NCI-H446 treated with DMSO at 0.1 percent for 48 hours (cell line): ENCODE measurements around the gene SCD.

Experiments used
- DNase-seq: peaks from one replicate; lab custom pipeline; 2025; lab: John Stamatoyannopoulos, UW

The SCD gene

DNA sequence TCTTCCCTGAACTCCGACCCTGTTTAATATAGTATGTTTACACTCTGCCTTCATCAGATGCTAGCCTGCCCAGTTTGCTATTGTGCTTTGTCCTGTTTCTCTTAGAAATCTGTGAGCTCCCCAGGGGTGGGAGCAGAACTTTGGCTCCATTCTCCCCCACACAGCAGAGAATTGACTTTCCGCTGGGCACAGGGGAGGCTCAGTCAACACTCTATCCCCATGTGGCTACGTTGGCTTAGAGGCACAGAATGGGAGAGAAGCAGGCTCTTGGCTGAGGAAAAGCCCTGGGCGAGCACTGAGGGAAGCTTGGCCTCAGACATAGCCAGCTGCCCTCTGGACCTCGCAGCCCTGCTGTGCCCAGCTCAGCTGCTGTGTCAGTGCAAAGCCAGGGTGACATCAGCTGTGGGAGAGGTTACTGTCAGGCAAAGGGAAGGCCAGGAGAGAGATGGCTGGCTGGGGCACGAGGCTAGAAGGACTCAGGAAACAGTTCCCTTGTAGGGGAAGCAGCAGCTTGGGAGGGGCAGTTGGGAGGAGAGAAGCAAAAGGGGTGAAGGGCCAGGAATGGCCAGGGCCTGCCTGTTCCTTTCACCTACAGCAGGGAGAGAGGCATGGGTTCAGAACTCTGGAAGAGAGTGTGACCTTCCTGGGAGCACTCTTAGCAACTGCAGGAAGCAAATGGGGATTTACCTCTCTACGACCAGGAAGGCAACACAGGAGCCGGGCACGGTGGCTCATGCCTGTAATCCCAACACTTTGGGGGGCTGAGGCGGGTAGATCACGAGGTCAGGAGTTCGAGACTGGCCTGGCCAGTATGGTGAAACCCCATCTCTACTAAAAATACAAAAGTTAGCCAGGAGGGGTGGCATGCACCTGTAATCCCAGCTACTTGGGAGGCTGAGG is 5.8 kb upstream of the SCD start:
- DNase-seq = no peak

DNA sequence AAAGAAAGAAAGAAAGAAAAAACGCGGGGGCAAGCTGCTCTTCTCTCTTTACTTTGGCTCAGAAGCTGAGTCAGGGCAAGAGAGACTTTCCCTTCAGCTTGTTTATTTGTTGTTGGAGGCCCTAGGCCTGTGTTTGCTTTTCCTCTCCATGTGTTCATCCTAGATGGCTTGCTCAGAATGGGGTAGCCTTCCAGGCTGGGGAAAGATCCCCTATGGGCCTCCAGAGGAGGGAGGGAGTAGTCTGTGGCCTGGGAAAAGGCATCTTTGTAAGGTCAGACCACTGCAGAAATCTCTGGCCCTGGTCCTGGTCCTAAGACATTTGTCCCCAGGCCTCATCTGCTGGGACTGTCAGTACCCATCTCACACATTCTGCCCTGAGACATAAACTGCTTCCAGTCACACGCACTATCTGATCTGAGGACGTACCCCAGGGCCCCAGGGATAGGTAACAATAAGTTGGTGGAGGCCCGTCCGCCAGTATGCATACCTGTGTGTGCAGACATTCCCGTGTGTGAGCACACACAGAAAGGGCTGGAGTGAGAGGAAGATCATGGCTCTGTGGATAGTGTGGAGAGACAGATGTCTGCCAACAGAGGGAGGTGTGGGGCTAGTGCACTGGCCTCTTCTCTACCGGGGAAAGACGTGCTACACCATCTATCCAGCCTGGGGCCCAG is 4.9 kb upstream of the SCD start:
- peak; percentile 7 for DNase-seq

DNA sequence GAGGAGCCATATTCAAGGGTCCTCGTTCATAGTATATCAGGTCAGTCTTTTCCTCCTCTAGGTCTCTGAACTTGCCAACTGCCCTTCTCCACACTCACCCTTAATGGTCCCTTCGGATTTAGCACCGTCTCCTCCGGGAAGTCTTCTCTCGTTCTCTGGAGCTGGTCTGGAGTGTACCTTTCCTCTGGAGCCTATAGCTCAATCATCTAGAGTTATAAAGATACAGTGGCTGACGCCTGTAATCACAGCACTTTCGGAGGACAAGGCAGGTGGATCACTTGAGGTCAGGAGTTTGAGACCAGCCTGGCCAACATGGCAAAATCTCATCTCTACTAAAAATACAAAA is 4.4 kb upstream of the SCD start:
- DNase-seq = no peak

DNA sequence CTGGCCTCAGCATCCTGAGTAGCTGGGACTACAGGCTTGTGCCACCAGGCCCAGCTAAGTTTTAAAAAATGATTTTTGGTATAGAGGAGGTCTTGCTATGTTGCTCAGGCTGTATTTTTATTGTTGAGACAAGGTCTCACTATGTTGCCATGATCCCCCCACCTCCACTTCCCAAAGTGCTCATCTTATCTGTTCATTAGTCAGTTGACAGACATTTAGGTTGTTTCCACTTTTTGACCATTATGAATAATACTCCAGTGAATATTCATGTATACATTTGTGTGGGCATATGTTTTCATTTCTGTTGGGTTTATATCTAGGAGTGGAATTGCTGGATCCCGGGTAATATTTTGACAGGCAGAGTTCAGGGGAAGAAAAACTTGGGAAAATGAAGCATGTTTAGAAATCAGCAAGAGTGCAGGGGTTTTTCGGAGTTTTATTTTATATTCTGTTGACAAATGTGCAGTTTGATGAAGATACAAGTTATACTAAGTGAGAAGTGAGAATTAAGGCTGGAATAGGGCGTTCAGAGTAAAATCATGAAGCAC is 2.7 kb upstream of the SCD start:
- DNase-seq = no peak

DNA sequence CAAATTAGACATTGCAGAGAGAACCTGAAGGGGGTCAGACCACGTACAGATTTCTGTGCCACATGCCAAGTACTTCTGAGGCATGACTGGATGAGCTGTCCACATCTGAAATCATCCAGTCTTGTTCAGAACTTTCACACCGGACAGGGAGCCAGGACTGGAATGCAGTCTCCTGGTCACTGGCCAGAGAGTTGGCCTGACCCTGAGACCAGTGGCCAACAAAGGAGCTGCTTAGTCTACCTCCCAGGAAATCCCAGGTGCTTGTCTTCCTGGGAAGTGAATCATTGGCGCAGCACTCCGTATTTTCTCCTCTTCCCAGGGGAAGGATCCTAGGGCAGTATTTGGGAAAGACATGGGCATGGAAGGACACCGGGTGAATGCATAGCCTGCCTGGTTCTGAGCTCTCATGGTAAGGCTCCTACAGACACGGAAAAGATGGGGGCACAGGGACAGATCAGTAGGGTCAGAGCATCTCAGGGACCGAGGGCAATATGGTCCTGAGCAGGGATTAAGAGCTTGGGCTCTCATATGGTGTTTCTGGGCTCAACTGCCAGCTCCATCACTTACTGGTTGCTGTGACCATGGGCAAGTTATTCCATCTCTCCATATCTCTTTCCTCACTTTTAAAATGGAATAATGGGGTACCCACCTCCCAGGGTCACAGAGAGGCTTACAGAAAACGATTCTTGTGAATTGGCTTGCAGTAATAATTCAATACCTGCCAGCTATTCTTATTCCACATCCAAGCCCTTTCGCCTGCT is 1.3 kb upstream of the SCD start:
- DNase-seq = no peak

DNA sequence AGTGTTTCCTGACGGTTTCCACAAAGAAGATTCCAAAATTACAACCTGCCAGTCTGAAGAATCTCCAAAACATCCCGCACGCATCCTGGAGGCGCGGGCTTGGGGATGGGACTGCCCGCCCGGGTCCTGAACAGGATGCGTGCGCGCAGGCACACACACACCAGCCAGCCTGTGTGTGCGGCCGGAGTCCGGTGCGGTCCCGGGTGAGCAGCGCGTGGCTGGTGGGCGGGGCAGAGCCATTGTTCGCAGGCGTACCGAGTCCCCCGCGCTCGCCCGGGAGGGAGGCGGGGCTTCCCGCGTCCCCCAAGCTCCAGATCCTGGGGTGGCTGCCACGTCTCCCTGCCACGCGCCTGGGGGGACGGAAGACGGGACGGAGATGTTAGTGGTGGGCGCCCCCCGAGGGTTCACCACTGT is 675 bp upstream of the SCD start:
- DNase-seq = peak; percentile 48

DNA sequence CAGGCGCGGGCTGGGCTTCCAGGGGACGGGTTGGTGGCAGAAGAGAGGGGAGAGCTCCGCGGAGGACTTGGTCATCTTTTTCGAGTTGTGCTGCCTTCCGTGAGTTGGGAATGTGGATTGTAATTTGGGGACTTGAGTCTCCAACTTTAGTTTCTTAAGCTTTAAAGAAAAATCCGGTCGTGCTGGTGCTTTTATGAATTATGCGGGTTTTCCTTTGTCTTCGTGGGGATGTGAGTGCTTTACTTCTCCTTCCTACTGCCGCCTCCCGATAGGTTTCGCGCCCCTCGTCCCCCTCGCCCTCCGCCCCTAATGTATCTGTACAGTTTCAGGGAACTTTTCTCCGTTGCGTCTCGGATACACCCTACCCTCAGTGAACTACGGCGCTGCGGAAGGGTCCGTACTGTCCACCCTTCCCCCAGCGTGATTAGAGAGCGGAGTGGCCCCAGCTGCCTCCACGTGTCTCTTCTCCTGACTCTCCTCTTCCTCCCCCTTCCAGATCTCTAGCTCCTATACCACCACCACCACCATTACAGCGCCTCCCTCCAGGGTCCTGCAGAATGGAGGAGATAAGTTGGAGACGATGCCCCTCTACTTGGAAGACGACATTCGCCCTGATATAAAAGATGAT is 649 bp downstream of the SCD start:
- DNase-seq = no peak

DNA sequence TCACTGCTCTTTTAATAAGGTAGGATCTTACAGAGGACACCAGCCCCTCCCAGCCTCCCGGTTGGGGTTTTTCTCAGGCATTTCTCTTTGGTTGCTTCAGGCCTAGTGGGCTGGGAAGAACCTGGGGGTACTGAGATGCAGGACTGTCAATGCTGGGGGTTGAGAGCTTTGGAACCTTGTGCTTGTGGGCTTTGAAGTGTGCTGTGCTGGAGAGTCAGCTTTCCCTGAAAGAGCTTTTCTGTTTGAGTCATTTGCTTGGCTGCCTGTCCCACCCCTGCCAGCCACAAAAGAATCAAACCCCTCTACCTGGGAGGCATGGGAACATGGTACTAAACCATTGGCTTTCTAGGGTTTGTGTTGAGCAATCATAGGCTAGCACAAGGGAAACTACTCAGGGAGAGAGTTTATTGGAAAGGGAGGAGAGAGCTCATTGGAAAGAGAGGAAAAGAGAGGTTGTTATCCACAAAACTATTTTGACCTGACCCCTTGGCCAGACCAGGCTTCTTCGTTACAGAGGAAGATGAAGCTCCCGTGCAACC is 1.4 kb downstream of the SCD start:
- no peak for DNase-seq

DNA sequence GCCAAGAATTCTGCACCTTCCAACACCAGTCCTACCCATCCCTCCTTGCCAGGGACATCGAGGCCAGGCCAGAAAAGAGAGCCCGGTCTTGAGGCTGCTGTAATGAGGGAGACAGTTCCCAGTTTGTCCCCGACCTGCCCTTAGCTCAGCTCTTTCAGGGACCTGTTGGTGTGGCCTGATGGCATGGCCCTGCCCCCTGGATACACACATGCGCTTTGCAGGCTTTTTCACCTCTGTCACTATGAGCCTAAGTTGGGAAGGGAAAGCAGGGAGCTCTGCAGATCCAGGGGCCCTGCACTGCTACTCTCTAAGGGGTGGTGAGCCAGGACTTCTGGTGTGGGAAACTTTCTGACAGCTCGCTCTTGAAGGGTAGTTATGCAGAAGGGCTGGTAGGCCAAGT is 2.1 kb downstream of the SCD start:
- DNase-seq = no peak

DNA sequence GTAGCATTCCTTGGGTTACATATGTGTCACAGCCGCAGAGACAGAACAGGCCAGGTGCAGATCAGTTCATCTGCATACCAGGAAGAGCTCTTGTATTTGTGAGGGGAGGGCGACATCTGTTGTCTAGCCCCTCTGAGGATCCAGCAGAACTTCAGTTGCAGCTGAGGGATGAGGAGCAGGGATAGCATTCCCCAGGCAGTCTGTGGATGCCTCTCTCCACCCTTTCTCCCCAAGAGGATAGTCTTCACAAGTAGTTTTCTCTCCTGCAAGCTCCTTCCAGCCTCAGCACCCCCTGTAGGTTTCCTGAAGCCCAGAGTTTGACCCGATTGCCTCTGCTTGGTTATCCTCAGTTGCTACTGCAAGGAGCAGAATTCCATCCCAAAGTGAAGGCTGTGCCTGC is 2.6 kb downstream of the SCD start:
- no peak for DNase-seq

DNA sequence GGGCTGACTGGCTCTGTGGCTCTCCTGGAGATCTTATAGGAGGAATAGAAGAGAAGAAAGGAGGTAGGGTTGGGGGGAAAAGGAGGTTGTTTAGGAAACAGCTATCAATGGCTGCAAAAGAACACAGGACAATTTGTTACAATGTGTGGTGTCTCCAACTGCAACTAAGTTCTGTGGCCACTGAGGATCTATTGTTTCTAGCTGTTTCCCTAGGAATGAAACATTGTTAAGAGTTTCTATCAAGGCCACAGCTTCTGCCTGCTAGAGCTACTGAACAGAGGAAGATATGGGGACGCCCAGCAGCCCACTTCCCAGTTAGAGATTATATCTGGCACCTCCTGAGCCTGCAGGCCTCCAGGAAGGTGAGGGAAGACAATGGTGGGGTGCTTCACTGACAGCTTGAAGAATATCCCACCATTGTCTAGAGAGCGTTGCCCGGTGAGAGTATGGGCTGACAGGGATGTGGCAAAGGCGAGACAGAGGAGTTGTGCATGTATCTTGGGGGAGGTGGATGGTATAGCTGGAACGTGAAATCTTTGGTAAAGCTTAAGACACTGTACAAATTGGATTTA is 4.0 kb downstream of the SCD start:
- DNase-seq = no peak

DNA sequence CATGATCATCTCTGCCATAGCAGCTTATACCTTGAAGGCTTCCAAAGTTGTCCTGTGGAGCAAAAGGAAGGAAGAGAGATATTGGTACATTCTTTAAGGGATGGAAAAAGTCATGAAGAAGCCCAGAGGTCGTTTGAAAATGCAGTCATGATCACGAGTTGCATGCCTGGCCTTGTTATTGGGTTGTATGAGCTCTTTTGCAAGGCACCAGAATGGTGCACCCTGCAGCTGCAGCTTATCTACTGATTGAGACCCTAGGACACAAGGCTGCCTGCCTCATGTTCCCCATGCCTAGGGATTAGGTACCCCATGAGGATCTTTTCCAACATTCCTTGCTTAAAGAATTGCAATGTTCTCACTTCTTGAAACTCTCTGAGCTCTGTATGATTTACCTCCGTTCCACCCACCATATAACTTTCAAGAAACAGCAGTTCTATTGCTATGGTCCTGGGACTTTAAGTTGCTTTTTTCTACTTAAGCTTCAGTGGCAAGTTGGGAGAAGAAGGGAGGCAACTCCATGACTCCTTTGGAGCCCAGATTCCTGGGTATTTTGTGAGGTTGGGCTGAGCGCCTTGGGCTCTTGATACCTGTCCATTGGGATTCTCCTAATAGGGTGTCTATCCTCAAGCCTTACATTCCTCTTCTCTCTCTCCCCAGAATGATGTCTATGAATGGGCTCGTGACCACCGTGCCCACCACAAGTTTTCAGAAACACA is 6.9 kb downstream of the SCD start:
- no peak for DNase-seq

DNA sequence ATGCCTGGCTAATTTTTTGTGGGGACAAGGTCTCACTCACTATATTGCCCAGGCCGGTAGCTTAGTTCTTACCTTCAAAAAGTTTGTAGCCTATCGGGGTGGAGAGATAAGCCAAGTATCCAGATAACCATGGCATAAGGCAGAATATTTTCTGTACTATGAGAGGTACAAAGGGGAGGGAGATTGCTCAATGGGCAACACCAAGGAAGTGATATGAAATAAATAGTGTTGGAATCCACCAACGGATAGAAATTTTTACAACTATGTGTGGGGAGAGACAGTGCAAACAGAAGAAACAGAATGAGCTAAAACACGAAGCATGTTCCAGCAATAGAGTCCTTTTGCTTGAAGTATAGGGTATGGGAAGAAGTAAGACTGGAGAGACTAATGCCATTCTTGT is 8.1 kb downstream of the SCD start:
- no peak for DNase-seq

DNA sequence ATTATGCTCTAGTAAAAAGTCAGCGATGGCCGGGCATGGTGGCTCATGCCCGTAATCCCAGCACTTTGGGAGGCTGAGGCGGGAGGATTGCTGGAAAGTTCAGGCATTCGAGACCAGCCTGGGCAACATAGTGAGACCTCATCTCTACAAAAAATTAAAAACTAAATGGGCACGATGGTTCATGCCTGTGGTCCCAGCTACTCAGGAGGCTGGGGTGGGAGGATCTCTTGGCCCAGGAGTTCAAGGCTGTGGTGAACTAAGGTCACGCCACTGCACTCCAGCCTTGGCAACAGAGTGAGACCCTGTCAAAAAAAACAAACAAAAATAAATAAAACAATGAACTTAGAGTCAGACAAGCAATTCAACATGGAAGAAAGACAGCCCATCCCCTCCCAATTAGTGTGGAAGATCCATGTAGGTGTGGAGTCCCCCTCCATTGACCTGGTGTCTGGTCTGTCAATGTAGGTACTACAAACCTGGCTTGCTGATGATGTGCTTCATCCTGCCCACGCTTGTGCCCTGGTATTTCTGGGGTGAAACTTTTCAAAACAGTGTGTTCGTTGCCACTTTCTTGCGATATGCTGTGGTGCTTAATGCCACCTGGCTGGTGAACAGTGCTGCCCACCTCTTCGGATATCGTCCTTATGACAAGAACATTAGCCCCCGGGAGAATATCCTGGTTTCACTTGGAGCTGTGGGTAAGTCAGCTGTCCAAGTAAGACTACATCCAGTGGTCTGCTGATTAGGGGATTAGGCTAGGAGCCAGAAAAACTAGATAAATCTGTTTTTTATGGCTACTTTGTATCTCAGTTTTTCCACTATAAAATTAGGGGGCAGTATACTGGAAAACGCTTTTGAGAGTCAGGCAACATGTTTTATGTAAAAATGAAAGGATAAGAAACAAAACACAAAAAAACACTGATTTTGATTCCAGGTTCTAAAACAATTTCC is 9.3 kb downstream of the SCD start:
- DNase-seq = no peak

DNA sequence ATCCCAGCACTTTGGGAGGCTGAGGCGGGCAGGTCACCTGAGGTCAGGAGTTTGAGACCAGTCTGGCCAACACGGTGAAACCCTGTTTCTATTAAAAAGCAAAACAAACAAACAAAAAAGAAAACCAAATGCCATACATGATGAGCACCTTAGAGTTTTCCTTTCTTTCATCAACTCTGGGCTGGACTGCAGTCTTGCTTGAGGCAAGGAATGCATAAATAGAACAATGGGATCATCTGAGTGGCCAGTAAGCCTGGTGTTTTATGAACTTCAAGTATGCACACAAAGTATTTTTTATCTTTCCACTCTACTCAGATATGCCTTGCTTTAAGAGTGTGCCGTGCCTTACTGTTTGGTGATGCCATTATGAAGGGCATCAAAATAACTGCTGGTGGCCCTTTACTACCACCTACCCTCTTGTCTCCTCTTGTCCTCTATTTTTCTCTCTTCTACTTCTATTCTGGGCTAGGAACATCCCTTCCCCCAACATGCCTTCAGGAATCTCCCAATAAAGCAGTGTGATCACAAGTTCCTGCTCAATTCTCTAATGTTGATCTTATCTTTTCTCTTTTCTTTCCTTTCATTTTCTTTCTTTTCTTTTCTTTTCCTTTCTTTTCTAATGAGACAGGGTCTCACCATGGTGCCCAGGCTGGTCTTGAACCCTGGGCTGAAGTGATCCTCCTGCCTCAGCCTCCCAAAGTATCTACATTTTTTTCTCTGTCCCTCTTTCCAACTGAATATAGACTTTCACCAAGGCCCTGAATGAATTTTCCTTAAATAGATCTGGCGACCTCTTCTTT is 10.2 kb downstream of the SCD start:
- no peak for DNase-seq

DNA sequence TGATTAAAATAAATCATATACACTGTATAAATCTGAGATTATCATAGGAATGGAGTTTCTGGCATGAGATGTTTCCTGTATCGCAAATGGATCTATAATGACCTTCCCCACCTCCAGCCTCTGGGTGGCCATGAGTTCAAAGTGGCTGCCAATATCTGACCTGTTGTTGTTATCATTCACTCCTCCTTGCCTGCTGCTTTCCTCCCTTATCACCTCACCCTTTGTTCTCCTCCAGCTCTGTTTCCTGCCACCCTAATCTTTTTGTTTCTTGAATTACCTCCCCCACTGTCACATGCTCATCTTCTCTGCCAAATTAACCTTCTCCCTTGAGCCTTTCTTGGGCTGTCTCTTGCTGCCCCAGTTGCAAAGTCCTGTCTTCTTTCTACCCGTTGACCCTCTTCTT is 12.0 kb downstream of the SCD start:
- DNase-seq = no peak

DNA sequence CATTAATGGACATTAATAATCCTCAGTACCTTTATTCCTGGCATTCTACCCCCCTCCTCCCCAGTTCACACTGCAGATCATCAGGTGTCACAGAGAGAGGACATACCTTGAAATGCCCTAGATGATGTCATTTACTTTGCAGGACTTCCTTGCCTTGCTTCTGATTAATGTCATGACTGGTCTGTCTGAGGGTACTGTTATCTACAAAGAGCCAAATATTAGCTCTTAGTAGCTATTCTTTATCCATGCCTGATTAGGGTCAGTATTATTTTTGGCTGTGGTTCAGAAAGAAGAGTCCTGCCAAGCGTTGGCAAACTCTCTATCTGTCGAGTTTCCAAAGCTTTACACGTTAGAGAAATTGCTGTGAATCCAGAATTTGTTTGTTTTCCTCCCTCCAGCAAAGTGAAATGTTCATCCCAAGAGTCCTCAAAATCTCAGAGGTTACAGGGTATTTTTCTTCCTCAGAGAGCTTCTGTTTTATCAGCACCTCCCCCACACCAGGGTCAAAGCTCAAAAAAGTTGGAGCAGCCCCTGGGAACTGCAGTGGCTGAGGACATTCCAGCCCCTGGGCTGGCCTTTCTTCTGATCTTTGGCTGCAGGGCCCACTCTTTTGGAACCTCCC is 12.6 kb downstream of the SCD start:
- DNase-seq = peak; percentile 8

DNA sequence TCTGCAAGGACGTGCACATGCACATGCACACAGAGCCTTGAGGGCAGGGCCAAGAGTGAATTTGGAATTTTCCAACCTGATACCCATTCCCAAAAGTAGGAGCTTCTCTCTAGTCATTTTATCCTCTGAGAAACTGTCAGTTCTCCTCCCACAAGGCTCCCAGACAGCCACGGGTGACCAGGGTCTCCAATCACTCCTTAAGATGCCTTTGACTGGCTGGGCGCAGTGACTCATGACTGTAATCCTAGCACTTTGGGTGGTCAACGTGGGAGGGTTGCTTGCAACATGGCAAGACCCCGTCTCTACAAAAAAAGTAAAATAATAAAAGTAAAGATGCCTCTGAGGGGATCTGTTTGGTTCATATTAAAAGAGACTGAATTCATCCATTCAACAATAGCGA is 13.2 kb downstream of the SCD start:
- no peak for DNase-seq
